Prostate gland (tissue), 2 donors: ENCODE results near the gene KIF5C.

Experiments
- POLR2A ChIP-seq: fragments of 450-650 bp; IDR thresholded peaks from one replicate; pipeline ENCODE4 v1.6.1; 2016; ENCODE audit warnings: antibody characterized with exemption, mild to moderate bottlenecking
- POLR2AphosphoS5 ChIP-seq: sonication (generic); formaldehyde crosslinking; IDR thresholded peaks from one replicate; pipeline ENCODE4 v1.6.1; 2017; ENCODE audit warnings: antibody characterized with exemption
- TF ChIP-seq, protein P1 (sequence below), 4 experiments: fragments of 200-600 bp in 2 of 4; fragments of 450-650 bp in 2 of 4; sonication (generic) in 2 of 4; IDR thresholded peaks; 1 replicate in 3 of 4; 2 replicates in 1 of 4; pipeline ENCODE4 v1.5.1; 2016 to 2019; ENCODE audit warnings: antibody characterized with exemption in 4 of 4, mild to moderate bottlenecking in 2 of 4, moderate library complexity in 2 of 4

DNA sequence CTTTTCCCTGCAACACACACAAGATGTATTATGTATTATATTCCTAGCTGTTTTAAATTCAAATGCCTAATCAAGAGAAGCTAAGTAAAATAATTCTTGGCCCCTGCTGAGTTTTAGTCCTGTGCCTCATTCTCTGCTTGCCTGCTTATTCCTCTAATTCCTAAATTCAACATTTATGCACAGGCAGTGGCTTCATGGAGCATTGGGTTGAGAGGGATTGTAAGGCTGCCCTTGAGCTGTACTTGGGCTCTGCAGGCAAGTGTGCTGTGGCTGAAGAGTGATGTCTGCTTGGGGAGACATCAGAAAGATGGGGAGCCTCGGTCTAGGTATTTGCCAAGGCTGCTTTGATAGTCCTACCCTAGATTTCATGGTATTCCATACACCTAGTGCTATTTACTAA, 27.8 kb downstream of the KIF5C start:
- TF ChIP-seq, protein P1, sequence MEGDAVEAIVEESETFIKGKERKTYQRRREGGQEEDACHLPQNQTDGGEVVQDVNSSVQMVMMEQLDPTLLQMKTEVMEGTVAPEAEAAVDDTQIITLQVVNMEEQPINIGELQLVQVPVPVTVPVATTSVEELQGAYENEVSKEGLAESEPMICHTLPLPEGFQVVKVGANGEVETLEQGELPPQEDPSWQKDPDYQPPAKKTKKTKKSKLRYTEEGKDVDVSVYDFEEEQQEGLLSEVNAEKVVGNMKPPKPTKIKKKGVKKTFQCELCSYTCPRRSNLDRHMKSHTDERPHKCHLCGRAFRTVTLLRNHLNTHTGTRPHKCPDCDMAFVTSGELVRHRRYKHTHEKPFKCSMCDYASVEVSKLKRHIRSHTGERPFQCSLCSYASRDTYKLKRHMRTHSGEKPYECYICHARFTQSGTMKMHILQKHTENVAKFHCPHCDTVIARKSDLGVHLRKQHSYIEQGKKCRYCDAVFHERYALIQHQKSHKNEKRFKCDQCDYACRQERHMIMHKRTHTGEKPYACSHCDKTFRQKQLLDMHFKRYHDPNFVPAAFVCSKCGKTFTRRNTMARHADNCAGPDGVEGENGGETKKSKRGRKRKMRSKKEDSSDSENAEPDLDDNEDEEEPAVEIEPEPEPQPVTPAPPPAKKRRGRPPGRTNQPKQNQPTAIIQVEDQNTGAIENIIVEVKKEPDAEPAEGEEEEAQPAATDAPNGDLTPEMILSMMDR (IDR thresholded peaks at IDR 0.05): no peak
- TF ChIP-seq POLR2AphosphoS5: no peak
- TF ChIP-seq POLR2A: no peak
